AG10803 (cell line): ENCODE results near the gene TRIM77.
"Not testable (repeated sequence)": the region's sequence is repeated elsewhere in the genome, so short reads cannot be mapped to it uniquely, and the experiment has no call there.

Experiments used
- DNase-seq: peaks from one replicate; pipeline ENCODE4 v3.0.0; 2010; ENCODE audit warnings: low read depth
- H3K4me3 ChIP-seq: 2 replicates; pipeline ENCODE4 v1.5.1; 2011; ENCODE audit warnings: mild to moderate bottlenecking, low read length, control low read depth
- CTCF ChIP-seq: conservative IDR thresholded peaks from 2 replicates; pipeline ENCODE4 v1.5.1; 2011; ENCODE audit warnings: mild to moderate bottlenecking, low read length, control low read depth, inconsistent platforms

Gene TRIM77

GRCh38 chr11:89737116-89737515, 27.0 kb downstream of the TRIM77 start:
- DNase-seq, result no peak
- TF ChIP-seq CTCF, result no peak
- no peak overlapping the region for H3K4me3 ChIP-seq

GRCh38 chr11:89741406-89741805, 31.3 kb downstream of the TRIM77 start:
- H3K4me3 ChIP-seq, DNase-seq: not testable (repeated sequence)

GRCh38 chr11:89744158-89744557, 34.1 kb downstream of the TRIM77 start:
- DNase-seq, H3K4me3 ChIP-seq: not testable (repeated sequence)

GRCh38 chr11:89750822-89751221, 40.7 kb downstream of the TRIM77 start:
- not testable (repeated sequence) for DNase-seq, H3K4me3 ChIP-seq
